ENCODE data around the gene INMT. TPM values are rescaled to one million over a fixed set of nuclear protein-coding genes. Genes with fewer than 3 reads are reported as not detected.

The INMT gene
- total RNA-seq, 6 experiments from 2014 or later = not detected

- no peak for TF ChIP-seq CTCF (IDR thresholded peaks at IDR 0.05)
- Mint-ChIP-seq H3K27ac (no peak overlapping the region), H3K36me3 (ENCODE audit: low read depth) (no peaks in the 10 kb centered on the region; the same call in 1 of the 2 replicates), H3K4me1 (ENCODE audit: low read depth) (peaks cover 17% of the 10 kb centered on the region), H3K27me3 (ENCODE audit: insufficient read depth) (peaks cover 18% of the 10 kb centered on the region), H3K9me3 (no peaks in the 10 kb centered on the region), H3K4me3 (no peak overlapping the region)
- DNase-seq = no peak
Observed at GRCh38 chr7:30752484-30752883, 549 bp downstream of the INMT start.

- H3K27me3 Mint-ChIP-seq (ENCODE audit: insufficient read depth) = peaks cover 18% of the 10 kb centered on the region
- TF ChIP-seq CTCF (IDR thresholded peaks at IDR 0.05) = no peak
- no peak overlapping the region for H3K4me3 Mint-ChIP-seq
- no peak overlapping the region for H3K27ac Mint-ChIP-seq
- peaks cover 17% of the 10 kb centered on the region for H3K4me1 Mint-ChIP-seq (ENCODE audit: low read depth)
- H3K9me3 Mint-ChIP-seq = no peaks in the 10 kb centered on the region
- DNase-seq = no peak
- no peaks in the 10 kb centered on the region; the same call in 1 of the 2 replicates for H3K36me3 Mint-ChIP-seq (ENCODE audit: low read depth)
Observed at GRCh38 chr7:30752979-30753378, 1.0 kb downstream of the INMT start.

GRCh38 chr7:30754315-30754877 lies 2.5 kb downstream of the INMT start:
- Mint-ChIP-seq H3K27ac (no peak overlapping the region), H3K4me3 (no peak overlapping the region), H3K9me3 (no peaks in the 10 kb centered on the region), H3K36me3 (ENCODE audit: low read depth) (no peaks in the 10 kb centered on the region; the same call in 1 of the 2 replicates), H3K27me3 (ENCODE audit: insufficient read depth) (peaks cover 24% of the 10 kb centered on the region), H3K4me1 (ENCODE audit: low read depth) (peaks cover 17% of the 10 kb centered on the region)
- no peak for TF ChIP-seq CTCF (IDR thresholded peaks at IDR 0.05)
- DNase-seq = no peak

- Mint-ChIP-seq H3K27me3 (ENCODE audit: insufficient read depth) (peaks cover 24% of the 10 kb centered on the region), H3K9me3 (no peaks in the 10 kb centered on the region), H3K27ac (no peak overlapping the region), H3K36me3 (ENCODE audit: low read depth) (no peaks in the 10 kb centered on the region; the same call in 1 of the 2 replicates), H3K4me1 (ENCODE audit: low read depth) (peaks cover 13% of the 10 kb centered on the region), H3K4me3 (no peak overlapping the region)
- no peak; the same call in 1 of the 2 replicates for TF ChIP-seq CTCF (IDR thresholded peaks at IDR 0.05)
- no peak for DNase-seq
Observed at GRCh38 chr7:30755384-30756154, 3.6 kb downstream of the INMT start.

- no peaks in the 10 kb centered on the region for H3K4me1 Mint-ChIP-seq (ENCODE audit: low read depth)
- TF ChIP-seq CTCF (IDR thresholded peaks at IDR 0.05) = no peak
- DNase-seq = no peak
- H3K9me3 Mint-ChIP-seq = no peaks in the 10 kb centered on the region
- peaks cover 27% of the 10 kb centered on the region for H3K27me3 Mint-ChIP-seq (ENCODE audit: insufficient read depth)
- no peak overlapping the region for H3K27ac Mint-ChIP-seq
- H3K4me3 Mint-ChIP-seq = no peak overlapping the region
- no peaks in the 10 kb centered on the region; the same call in 1 of the 2 replicates for H3K36me3 Mint-ChIP-seq (ENCODE audit: low read depth)
Observed at GRCh38 chr7:30757342-30757692, 5.4 kb downstream of the INMT start.
